AG08395 (cell line): ENCODE results near the gene ATP2C2.
"Not testable (repeated sequence)": the region's sequence is repeated elsewhere in the genome, so short reads cannot be mapped to it uniquely, and the experiment has no call there.

ENCODE experiments used
- DNase-seq: peaks from one replicate; pipeline ENCODE4 v3.0.0; 2012; ENCODE audit warnings: mixed read lengths, low spot score

Gene ATP2C2, protein sequence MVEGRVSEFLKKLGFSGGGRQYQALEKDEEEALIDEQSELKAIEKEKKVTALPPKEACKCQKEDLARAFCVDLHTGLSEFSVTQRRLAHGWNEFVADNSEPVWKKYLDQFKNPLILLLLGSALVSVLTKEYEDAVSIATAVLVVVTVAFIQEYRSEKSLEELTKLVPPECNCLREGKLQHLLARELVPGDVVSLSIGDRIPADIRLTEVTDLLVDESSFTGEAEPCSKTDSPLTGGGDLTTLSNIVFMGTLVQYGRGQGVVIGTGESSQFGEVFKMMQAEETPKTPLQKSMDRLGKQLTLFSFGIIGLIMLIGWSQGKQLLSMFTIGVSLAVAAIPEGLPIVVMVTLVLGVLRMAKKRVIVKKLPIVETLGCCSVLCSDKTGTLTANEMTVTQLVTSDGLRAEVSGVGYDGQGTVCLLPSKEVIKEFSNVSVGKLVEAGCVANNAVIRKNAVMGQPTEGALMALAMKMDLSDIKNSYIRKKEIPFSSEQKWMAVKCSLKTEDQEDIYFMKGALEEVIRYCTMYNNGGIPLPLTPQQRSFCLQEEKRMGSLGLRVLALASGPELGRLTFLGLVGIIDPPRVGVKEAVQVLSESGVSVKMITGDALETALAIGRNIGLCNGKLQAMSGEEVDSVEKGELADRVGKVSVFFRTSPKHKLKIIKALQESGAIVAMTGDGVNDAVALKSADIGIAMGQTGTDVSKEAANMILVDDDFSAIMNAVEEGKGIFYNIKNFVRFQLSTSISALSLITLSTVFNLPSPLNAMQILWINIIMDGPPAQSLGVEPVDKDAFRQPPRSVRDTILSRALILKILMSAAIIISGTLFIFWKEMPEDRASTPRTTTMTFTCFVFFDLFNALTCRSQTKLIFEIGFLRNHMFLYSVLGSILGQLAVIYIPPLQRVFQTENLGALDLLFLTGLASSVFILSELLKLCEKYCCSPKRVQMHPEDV

GRCh38 chr16:84368308-84368996 lies at the start of gene ATP2C2:
TSS of gene ATP2C2 (plus strand) at chr16:84368538. CDS start at chr16:84368616, 78 bp downstream.
- DNase-seq: no peak

- no peak for DNase-seq
Measured at GRCh38 chr16:84319146-84319760, 49.1 kb upstream of the ATP2C2 start.

DNA sequence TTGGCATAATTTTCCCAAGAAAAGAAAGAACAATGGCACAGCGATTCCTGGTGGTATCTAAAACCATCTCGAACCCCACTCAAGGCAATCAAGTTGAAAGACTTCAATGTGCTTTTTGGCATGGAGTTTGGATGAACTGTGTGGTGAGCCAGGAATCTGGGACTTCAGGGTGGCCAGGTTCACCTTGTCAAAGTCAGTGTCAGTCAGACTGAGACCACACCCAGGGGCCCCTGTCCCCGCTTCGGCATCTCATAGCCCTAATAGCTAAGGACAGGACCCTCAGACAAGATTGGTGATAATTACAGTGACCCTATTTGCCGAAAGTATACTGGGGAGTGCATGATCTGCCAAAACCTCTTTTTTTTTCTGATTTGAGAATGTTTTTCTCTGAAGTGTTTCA lies 47.8 kb upstream of the ATP2C2 start:
- DNase-seq: no peak

DNA sequence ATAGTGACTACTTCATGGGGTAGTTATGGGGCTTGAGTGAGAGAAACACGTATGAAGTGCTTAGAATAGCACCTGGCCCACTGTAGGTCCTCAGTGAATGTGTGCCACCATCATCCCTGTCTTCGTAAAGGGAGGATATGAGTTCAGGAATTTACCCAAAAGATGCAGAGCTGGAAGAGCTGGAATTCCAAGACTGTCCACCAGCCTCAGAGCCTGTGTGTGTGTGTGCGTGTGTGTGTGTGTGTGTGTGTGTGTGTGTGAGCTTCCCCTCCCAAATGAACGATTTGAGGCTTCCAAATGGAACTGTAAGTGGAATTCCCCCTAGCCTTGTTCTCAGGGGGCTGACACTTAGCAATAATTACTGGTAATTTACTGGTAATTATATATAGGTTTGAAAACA lies 46.4 kb upstream of the ATP2C2 start:
- no peak for DNase-seq

GRCh38 chr16:84322749-84323148 lies 45.6 kb upstream of the ATP2C2 start:
- DNase-seq: no peak

- no peak for DNase-seq
Measured at GRCh38 chr16:84323606-84324005, 44.7 kb upstream of the ATP2C2 start.

DNA sequence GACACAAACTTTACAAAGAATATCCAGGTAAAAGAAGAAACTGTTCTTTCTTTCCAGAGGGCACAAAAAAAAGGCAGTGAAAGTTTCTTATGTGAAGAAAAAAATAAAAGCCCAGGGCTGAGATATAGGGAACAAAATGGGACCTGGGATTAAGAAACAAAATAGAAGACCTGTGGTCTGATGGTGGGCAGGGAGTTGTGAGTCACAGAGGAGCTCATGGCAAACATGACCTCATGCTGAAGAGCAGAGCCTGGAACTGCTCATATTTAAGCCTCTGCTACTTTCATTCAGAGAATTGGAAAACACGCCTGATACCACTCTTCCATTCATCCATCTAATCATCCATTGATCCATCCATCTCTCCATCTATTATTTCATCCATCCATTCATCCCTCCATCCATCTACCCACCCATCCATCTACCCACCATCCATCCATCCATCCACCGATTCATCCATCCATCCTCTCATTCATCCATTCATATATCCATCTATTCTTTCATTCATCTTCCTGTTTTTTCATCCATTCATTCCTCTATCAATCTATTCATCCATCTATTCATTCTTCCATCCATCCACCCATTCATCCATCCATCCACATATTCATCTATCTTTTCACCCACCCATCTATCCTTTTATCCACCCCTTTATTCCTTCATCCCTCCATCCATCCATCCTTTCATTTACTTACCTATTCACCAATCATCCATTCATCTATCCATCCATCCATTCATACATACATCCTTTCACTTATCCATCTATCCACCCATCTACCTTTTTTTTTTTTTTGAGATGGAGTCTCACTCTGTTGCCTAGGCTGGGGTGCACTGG lies 43.7 kb upstream of the ATP2C2 start:
- DNase-seq: peak; percentile 28

DNA sequence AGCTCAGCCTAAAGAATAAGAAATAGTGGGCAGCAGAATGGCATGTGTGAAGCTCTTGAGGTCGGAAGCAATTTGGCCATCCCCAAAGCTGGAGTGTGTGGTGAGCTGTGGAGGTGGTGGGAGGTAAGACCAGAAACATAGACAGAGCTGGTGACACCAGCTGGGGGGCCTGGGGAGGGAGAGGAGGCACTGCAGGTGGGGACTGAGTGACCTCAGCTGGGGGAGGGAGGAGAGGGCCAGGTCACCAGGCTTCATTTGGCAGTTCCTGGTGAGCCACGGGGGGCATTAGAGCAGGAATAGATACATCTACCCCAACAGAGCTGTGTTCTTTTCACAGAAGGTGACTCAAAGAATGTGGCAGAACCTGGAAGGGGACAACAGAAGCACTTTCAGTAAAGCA lies 41.8 kb upstream of the ATP2C2 start:
- DNase-seq: no peak

- no peak for DNase-seq
Measured at GRCh38 chr16:84327926-84328505, 40.3 kb upstream of the ATP2C2 start.

DNA sequence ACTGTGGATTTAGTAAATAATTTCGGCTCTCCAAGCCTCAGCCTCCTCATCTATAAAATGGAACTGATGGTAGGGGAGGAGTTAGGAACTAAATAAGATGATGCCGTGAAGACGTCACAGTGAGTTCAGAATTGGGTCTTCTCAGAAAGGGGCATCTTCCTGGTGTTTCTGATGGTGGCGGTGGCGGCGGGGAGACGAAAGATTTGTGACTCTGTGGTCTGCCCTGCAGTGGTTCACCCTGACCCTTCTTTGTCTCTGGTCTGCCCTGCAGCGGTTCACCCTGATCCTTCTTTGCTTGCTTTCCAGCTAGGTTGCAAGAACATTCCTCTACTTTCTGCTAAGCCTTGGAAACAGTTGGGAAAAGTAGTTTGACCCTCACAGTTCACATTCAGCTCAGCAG lies 39.3 kb upstream of the ATP2C2 start:
- DNase-seq: no peak

DNA sequence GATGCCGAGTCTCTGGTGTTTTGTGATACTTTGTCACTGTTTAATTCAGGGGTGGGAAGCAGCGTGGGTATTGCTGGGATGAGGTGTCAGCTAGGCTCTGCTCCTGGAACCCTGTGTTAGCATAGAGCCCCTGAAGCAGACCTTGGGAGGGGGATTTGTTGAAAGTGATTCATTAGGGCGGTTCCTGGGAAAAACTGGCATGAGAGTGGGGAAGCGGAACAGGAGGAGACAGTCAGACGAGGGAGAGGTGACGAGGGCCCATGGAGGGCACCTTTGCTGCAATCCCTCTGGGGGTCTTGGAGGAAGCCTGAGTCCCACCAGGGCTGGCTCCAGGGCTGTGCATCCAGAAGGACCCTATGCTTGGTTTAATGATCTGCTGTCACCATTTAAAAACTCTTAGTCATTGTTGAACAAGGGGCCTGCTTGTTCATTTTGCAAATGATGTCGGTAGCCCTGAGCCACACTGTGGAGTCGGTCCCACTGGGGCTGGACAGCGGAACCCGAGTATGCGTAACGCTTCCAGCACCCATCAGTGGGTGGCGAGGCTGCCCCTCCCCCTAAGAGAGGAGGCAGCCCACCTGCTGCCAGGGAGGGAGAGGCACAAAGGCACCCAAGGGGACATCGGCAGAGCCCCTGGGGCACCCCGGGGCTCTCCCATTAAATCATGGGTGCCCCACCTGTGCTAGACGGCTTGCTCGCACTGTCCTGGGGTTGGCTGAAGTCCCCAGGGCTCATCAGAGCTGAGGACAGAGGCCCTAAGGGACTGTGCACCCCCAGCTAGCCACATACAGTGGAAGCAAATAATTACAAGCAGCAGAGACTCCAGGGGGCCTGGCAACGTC lies 38.3 kb upstream of the ATP2C2 start:
- DNase-seq: no peak

- DNase-seq: no peak
Measured at GRCh38 chr16:84330685-84331050, 37.7 kb upstream of the ATP2C2 start.

- peak; percentile 41 for DNase-seq
Measured at GRCh38 chr16:84331998-84332780, 36.1 kb upstream of the ATP2C2 start.

- no peak for DNase-seq
Measured at GRCh38 chr16:84332975-84333684, 35.2 kb upstream of the ATP2C2 start.

DNA sequence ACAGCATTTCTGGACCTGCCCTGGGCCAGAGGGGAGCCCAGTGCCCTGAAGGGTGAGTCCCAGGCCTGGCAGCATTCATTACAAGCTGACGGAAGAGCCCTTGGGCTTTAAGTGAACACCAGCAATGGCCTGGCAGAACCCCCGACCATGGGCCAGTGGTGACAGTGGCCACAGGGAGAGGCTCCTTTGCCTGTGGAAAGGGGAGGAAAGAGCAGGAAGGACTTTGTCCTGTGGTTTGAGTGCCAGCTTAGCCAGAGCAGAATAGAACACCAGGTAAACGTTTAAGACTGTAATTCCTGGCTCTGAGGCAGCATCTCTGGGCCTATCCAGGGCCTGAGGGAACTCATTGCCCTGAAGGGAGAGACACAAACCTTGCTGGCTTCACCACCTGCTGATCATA lies 34.3 kb upstream of the ATP2C2 start:
- no peak for DNase-seq

DNA sequence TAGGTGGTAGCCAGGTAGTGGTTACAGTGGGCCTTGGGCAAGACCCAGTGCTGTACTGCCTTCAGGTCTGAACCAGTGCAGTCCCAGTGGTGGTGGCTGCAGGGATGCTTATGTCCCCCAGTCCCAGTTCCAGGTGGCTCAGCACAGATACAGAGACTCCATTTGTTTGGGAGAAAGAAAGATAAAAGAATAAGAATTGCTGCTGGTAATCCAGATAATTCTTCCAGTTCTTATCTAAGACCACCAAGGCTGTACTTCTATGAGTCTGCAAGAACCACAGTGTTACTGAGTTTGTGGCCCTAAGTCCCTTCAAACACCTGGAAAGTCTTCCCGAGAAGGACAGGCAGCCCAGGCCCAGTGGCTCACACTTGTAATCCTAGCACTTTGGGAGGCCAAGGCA lies 33.9 kb upstream of the ATP2C2 start:
- DNase-seq: no peak

DNA sequence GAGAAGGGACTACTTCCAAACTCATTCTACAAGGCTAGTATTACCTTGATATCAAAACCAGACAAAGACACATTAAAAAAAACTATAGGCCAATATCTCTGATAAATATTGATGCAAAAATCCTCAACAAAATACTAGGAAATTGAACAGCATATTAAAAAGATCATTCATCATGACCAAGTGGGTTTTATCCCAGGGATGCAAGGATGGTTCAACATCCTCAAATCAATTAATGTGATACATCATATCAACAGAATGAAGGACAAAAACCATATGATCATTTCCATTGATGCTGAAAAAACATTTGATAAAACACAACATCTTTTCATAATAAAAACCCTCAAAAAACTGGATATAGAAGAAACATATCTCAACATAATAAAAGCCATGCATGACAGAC lies 31.1 kb upstream of the ATP2C2 start:
- DNase-seq: not testable (repeated sequence)

GRCh38 chr16:84339311-84339710 lies 29.0 kb upstream of the ATP2C2 start:
- no peak for DNase-seq
